NCI-H2227 (cell line): ENCODE measurements around the gene TSPYL4.
"Not testable (repeated sequence)": the region's sequence is repeated elsewhere in the genome, so short reads cannot be mapped to it uniquely, and the experiment has no call there.

Experiments used
- DNase-seq: peaks from one replicate; lab custom pipeline; 2025; ENCODE audit not compliant: unreplicated experiment; lab: John Stamatoyannopoulos, UW

TSPYL4 gene

DNA sequence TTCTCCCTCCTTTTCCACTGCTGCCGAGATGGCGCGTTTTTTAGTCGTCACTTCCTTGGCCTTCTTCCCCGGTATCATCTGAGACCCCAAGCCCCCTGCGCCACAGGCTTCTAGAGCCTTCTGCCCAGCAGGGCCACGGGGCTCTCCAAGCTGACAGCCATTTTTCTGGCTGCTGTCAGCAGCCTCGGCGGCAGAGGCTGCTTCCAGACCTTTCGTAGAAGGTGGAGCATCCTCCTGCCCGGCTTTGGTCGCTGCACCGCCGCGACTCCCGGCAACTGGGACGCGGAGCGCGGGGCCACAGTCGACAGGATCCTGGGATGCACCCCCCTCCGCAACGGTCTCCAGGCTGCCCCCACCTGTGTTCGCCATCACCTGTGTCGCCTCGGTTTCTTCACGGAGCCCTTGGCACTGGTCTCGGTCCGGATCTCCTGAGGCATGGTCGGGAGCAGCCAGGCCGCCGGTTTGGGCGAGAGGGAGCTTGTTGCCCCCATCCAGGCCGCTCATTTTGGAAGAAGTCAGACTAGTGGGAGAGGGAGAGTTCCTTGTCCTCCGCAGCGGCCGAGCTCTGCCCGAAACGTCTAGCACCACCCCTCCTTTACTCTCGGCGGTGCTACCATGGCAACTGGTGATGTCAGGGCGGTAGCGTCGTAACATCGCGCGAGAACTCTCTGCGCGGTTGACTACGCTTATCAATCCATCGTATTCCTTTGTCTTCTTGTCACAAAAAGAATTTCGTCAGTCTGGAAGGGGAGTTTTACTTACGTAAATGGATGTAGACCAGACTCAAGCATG is at the start of gene TSPYL4:
Gene TSPYL4 (minus strand): TSS at position 571 of the 792 bp plus-strand sequence. CDS start 67 bp downstream, at position 504.
- DNase-seq, result peak; percentile 95

DNA sequence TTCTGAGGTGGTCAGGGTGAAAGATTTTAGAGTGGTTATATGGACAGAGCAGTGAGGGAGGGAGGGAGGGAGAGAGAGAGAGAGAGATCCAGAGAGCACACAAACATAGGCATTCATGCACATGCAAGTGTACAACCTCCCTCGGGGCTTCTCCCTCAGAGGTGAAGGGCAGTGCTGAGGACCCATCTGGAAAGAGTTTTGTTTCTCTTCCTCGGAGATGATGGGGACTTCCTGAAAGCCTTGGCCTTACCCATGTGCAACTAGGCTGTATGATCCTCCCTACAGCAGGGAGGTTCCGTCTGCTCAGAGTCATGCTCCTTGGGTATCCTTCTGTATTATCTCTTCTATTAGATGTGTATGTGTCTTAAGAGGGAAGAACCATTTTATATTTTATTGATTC is 47.2 kb upstream of the TSPYL4 start:
- no peak for DNase-seq

DNA sequence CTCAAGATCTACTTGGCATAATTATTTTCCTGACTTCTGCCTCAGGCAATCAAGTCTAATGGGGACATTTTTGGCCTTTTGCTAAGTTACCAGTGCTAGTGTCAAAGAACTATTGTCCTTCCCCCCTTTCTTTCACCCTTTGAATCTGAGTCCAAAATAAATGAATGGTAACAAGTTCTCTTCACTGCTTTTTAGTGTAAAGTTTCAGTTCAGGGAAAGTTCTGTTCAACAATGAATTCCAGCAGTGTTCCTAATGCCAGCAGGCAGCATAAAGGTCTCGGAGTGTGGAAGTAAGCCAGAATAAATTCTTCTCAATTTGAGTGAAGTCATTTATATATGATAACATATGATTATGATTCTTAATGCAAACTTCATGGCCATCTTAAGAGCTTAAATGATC is 46.7 kb upstream of the TSPYL4 start:
- DNase-seq, result no peak

- no peak for DNase-seq
These were observed 45.1 kb upstream of the TSPYL4 start for GRCh38 chr6:116298973-116299372.

DNA sequence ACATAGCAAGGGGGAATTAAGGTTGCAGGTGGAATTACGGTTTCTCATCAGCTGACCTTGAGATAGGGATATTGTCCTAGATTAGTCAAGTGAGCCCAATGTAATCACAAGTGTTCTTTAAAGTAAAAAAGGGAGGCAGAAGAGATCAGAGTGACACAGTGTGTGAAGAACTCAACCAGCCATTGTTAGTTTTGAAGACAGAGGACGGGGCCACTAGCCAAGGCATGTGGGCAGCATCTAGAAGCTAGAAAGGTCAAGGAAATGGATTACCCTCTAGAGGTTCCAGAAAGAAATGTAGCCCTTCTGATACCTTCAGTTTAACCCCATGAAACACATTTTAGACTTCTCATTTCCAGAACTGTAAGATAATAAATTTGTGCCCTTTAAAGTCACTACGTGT is 44.4 kb upstream of the TSPYL4 start:
- DNase-seq, result no peak

- no peak for DNase-seq
These were observed 38.7 kb upstream of the TSPYL4 start for GRCh38 chr6:116292553-116292952.

DNA sequence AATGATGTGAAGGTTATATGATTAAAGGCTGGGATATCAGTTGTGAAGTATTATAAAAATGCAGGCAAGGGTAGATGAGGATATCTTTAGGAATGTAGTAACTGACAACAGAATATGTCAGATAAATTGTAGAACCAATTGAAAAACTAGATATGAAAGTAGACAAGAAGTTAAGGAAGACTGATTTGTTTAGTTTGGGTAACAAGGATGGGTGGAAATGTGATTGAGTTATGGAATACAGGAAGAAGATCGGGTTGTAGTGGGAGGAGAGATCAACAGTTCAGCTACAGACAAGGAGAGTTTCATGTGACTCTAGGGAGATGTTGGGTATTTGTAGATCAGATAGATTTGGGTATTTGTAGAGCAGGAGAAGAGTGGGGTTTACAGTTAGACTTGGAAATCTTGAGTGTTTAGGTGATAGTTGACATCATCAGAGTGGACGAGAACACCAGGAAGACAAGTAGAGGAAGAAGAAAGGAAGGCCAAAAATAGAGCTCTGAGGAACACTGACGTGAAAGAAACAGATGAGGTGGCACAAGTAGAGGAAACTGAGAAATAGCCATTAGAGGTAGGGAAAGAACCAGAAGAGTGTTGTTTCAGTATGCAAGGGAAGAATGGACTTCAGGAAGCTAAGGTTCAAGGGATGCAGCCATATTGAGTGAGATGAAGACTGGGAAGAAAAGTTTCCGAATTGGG is 38.0 kb upstream of the TSPYL4 start:
- no peak for DNase-seq

DNA sequence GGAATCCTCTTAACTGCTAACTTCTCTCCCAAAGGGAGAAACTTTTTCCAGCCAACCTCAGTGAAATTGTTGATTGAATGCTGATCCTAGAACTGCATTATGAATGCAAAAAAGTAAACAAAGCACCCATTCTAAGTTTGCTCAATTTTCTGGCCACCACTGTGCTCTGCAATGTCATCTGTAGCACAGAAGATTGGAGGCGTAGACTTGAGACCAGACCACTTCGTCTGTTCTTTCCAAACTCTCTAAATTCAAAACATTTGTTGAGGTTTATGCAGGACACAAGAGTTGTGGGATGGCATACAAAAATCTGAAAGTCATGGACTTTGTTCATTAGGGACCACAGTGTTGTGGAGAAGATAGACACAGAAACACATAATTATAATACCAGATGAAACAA is 36.9 kb upstream of the TSPYL4 start:
- DNase-seq, result no peak

- DNase-seq, result no peak
These were observed 36.0 kb upstream of the TSPYL4 start for GRCh38 chr6:116289876-116290275.

DNA sequence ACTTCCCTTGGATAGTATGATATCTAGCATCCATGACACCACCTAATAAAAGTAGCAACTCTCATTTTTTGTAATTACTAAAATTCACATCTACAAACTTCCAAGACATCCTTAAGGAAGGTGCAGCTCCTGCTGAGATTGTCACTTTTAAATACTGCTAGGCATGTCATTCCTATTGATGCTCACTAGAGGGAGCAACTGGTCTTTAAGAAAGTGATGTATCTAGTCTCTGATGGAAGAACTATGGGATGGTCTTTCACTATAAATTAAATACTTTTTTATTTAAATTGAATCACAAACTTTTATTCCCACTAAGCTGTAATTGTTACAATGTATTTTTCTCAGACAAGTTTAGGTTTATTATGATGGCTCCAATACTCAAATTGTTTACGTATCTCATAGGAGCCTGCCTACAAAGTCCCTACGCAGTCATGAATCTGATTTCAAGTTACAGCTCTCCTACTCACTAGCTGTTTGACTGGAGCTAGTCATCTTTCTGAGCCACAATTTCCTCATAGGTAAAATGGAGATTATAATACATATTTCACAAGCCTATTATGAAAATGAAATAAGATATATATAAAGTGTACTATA is 33.9 kb upstream of the TSPYL4 start:
- peak; percentile 47 for DNase-seq

- DNase-seq, result no peak
These were observed 33.0 kb upstream of the TSPYL4 start for GRCh38 chr6:116286773-116287358.

GRCh38 chr6:116284984-116285383 is 31.1 kb upstream of the TSPYL4 start:
- DNase-seq, result not testable (repeated sequence)

DNA sequence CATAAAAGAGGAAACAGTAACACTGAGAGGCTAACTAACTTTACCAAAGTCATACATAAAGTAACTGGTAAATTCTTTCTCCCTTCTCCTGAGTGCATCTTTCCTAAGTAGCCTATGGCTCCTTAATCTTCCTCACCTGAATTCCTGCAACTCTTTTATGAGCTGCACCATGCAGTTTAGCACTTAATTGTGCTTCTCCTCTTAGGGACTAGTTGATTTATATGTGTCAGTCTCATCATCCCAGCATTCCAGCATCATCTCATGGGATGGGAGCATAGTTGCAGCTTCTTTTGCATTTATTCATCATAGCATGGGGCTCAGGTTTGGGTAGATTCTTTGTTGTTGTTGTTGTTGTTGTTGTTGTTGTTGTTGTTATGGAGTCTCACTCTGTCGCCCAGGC is 29.3 kb upstream of the TSPYL4 start:
- no peak for DNase-seq

DNA sequence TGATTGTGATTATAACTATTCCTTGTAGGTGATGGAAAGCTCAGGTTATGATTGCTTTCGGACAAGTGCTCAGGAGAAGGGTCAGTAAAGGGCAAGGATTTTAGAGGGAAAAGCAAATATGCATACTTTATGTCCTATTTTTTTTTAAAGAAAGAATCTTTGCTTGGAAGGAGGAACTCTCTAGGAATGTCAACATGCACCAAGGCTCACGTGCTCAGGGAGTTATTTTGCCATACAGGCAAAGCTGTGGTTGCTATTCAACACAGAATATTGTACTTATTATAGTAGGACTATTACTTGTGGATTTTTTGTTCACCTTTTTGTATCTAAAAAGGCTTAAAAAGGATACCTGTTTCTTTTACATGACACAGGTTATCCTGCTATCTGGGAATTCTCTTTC is 28.8 kb upstream of the TSPYL4 start:
- DNase-seq, result no peak

DNA sequence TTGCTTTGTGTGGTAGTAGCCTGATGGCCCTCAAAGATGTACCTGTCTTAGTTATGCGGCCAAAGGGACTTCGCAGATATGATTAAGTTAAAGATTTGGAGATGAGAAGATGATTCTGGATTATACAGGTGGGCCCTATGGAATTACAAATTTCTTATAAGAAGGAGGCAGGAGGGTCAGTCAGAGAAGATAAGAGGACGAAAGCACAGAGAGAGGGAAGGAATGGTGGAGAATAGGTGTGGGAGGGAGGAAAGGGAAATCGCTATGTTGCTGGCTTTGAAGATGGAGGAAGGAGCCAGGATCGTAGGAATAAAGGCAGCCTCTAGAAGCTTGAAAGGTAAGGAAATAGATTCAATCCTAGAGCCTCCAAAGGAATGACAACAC is 27.1 kb upstream of the TSPYL4 start:
- no peak for DNase-seq

DNA sequence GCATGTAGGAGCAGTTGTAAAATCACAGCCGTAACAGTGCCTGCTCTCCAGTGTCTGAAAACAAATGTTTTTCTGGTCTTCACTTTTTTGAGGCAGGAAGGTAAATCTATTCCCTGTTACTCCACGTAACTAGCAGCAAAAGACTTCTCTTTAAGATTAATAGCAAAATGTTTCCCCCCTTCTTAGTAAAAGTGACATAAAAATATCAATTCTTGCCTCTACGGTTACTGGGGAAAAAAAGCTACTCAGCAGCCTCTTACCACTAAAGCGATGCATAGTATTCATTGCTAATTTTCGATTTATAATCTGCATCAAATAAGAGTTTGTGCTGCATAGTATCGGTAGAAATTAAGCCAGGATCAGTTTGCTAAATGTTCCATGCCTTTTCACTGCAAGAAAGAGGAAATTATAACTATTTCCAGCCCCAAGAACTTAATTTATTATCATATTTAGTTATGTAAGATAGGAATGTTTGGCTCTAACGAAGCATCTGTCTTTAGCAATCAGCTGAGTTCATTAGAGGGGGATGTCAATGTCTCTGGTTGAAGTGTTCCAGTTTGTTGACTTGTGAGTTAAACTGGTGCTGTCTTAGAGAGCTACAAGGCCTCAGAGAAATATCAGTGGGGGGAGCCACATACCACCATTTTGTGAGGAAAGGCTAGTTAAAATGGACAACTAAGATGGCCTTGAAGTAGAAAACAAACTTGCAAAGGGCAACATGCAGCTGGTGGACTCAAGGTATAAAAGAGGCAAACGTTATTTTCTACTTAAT is 26.5 kb upstream of the TSPYL4 start:
- peak; percentile 18 for DNase-seq

GRCh38 chr6:116279232-116280160 is 25.6 kb upstream of the TSPYL4 start, which contains the start of gene TSPYL1:
TSPYL1 (minus strand) TSS chr6:116279930; CDS start chr6:116279830, 100 bp downstream.
- peak; percentile 96 for DNase-seq

GRCh38 chr6:116278854-116279231 is 25.0 kb upstream of the TSPYL4 start:
- DNase-seq, result no peak

- no peak for DNase-seq
These were observed 24.6 kb upstream of the TSPYL4 start for GRCh38 chr6:116278481-116278829.

- DNase-seq, result no peak
These were observed 23.2 kb upstream of the TSPYL4 start for GRCh38 chr6:116277124-116277523.
